OCI-LY3 (cell line): ENCODE data around the gene CRYGN.

Experiments used
- EZH2phosphoT487 ChIP-seq: fragments of 200-600 bp; shearing (Covaris generic); IDR thresholded peaks from 2 replicates; pipeline ENCODE4 v1.6.1; 2018; ENCODE audit warnings: antibody characterized with exemption, mixed run types, low read depth
- TF ChIP-seq, protein P1 (sequence below): fragments of 200-600, 300-600 bp; sonication (generic); IDR thresholded peaks from 2 replicates; pipeline ENCODE4 v1.5.1; 2014; ENCODE audit warnings: antibody characterized with exemption, low read length, low read depth

DNA sequence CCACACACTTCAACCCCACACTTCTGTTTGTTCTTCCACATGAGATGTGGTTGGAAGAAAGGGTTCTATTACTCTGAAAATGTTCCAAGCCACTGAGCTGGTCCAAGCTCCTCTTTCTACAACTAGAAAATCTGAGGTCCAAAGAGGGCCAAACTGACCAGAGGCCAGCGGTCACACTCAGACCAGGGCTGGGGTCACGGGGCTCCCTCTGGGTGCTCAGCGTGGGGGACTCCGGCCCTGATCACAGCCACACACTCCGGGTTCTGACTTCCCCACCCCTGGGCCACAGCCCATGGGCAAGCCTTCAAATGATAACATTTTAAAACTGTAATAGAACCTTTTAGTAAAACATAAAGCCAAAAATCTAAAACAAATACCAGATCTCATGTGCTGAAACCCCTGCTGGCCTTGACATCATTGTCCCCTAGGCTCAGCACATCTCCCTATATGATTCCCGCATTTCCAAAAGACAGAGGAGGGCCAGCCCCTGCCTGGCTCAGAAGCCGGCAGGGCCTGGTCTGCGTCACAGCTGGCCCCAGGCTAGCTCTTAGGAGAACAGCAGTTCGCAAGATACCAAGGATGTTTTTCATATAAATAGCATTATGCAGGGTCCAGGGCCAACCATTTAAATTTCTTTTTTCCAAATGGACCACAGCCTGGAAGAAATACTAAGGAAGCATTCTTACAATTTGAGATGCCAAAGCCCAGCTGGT lies 3.3 kb downstream of the CRYGN start:
- TF ChIP-seq, protein P1, sequence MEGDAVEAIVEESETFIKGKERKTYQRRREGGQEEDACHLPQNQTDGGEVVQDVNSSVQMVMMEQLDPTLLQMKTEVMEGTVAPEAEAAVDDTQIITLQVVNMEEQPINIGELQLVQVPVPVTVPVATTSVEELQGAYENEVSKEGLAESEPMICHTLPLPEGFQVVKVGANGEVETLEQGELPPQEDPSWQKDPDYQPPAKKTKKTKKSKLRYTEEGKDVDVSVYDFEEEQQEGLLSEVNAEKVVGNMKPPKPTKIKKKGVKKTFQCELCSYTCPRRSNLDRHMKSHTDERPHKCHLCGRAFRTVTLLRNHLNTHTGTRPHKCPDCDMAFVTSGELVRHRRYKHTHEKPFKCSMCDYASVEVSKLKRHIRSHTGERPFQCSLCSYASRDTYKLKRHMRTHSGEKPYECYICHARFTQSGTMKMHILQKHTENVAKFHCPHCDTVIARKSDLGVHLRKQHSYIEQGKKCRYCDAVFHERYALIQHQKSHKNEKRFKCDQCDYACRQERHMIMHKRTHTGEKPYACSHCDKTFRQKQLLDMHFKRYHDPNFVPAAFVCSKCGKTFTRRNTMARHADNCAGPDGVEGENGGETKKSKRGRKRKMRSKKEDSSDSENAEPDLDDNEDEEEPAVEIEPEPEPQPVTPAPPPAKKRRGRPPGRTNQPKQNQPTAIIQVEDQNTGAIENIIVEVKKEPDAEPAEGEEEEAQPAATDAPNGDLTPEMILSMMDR: no peak
- TF ChIP-seq EZH2phosphoT487: no peak
